DND-41 (cell line): Measurements from ENCODE around the gene HDAC3.

ENCODE experiments used
- ATAC-seq: fragments of 200-7000 bp; cut with Tn5 transposase; 3 replicates; pipeline ENCODE4 v1.9.1; 2021; ENCODE audit warnings: low read depth; ENCODE audit not compliant: insufficient read depth
- DNase-seq: peaks from one replicate; pipeline ENCODE4 v3.0.0-alpha.2; 2020
- H2AFZ ChIP-seq: 2 replicates; pipeline ENCODE4 v1.6.0; 2012; ENCODE audit warnings: low read depth, low read length
- H3K27ac ChIP-seq: 2 replicates; pipeline ENCODE4 v1.5.1; 2012; ENCODE audit warnings: low read length, inconsistent platforms
- H3K27me3 ChIP-seq: fragments of 200-600 bp; sonication (generic); 2 replicates; pipeline ENCODE4 v1.6.0; 2012; ENCODE audit warnings: low read length, mild to moderate bottlenecking, inconsistent platforms; ENCODE audit not compliant: insufficient read depth, poor library complexity
- H3K36me3 ChIP-seq: 2 replicates; pipeline ENCODE4 v1.5.1; 2012; ENCODE audit warnings: low read length, inconsistent platforms; ENCODE audit not compliant: insufficient read depth
- H3K4me1 ChIP-seq: 2 replicates; pipeline ENCODE4 v1.5.1; 2012; ENCODE audit warnings: mild to moderate bottlenecking, low read length; ENCODE audit not compliant: insufficient read depth
- H3K4me2 ChIP-seq: 2 replicates; pipeline ENCODE4 v1.6.0; 2012; ENCODE audit warnings: mild to moderate bottlenecking, moderate library complexity, low read length, inconsistent platforms; ENCODE audit not compliant: insufficient read depth
- H3K4me3 ChIP-seq, 2 experiments: fragments of 200-600 bp in 1 of 2; shearing (Covaris generic) in 1 of 2; 2 replicates each; pipeline ENCODE4 v1.5.1; 2012 to 2016; ENCODE audit warnings: inconsistent platforms in 2 of 2, low read length in 2 of 2, mild to moderate bottlenecking in 2 of 2, low read depth in 1 of 2, moderate library complexity in 1 of 2
- H3K79me2 ChIP-seq: 2 replicates; pipeline ENCODE4 v1.6.0; 2012; ENCODE audit warnings: low read length, inconsistent platforms; ENCODE audit not compliant: insufficient read depth
- H3K9ac ChIP-seq: 2 replicates; pipeline ENCODE4 v1.6.0; 2012; ENCODE audit warnings: low read depth, mild to moderate bottlenecking, inconsistent platforms, low read length, moderate library complexity
- H3K9me3 ChIP-seq: 2 replicates; pipeline ENCODE4 v1.5.1; 2012; ENCODE audit warnings: low read length, moderate library complexity, mild to moderate bottlenecking, inconsistent platforms; ENCODE audit not compliant: insufficient read depth, severe bottlenecking
- H4K20me1 ChIP-seq: 2 replicates; pipeline ENCODE4 v1.6.0; 2012; ENCODE audit warnings: low read length; ENCODE audit not compliant: insufficient read depth
- EZH2 ChIP-seq: IDR thresholded peaks from 3 replicates; pipeline ENCODE4 v1.6.1; 2012; ENCODE audit warnings: borderline replicate concordance, low read depth, mild to moderate bottlenecking, moderate library complexity, low read length, inconsistent platforms; ENCODE audit not compliant: severe bottlenecking
- TF ChIP-seq, protein P1 (sequence below): IDR thresholded peaks from 2 replicates; pipeline ENCODE4 v1.5.1; 2012; ENCODE audit warnings: borderline replicate concordance, low read length, moderate library complexity, mild to moderate bottlenecking; ENCODE audit not compliant: poor library complexity, severe bottlenecking; ENCODE audit errors: extremely low read depth

Gene HDAC3

DNA sequence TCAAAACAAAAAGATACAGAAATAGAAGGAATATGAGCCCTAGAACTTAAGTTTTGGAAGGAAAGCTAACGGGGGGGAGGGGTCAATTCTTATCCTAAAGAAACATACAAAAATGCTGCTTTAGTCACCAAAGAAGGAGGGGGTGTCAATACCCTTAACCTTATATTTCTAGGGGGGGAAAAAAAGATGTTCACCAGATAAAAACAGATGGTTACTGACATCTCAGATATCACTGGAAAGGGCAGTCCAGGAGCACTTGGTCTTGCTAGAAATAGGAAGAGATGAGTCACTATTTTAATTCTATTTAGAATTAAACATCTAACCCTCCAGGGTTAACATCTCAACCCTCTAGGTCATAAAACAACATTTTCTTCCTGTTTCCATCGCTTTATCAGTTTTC lies 19.5 kb downstream of the HDAC3 start:
- DNase-seq (no peak), ATAC-seq (no peak)
- Histone ChIP-seq H3K27ac (peak overlapping the region; percentile 68; the same call in 1 of the 2 replicates), H4K20me1 (peaks cover 14% of the 10 kb centered on the region; the same call in 1 of the 2 replicates), H3K9ac (peak overlapping the region; percentile 97), H3K79me2 (peaks cover 70% of the 10 kb centered on the region), H3K36me3 (peaks cover 39% of the 10 kb centered on the region), H3K4me2 (peak overlapping the region; percentile 77), H3K4me3 (peak overlapping the region; percentile 69 to 87; a peak in 3 of 4 replicates), H3K27me3 (no peaks in the 10 kb centered on the region), H3K9me3 (no peaks in the 10 kb centered on the region), H3K4me1 (peaks cover 62% of the 10 kb centered on the region), H2AFZ (no peak overlapping the region)
- TF ChIP-seq EZH2: no peak
- TF ChIP-seq, protein P1, sequence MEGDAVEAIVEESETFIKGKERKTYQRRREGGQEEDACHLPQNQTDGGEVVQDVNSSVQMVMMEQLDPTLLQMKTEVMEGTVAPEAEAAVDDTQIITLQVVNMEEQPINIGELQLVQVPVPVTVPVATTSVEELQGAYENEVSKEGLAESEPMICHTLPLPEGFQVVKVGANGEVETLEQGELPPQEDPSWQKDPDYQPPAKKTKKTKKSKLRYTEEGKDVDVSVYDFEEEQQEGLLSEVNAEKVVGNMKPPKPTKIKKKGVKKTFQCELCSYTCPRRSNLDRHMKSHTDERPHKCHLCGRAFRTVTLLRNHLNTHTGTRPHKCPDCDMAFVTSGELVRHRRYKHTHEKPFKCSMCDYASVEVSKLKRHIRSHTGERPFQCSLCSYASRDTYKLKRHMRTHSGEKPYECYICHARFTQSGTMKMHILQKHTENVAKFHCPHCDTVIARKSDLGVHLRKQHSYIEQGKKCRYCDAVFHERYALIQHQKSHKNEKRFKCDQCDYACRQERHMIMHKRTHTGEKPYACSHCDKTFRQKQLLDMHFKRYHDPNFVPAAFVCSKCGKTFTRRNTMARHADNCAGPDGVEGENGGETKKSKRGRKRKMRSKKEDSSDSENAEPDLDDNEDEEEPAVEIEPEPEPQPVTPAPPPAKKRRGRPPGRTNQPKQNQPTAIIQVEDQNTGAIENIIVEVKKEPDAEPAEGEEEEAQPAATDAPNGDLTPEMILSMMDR: no peak

DNA sequence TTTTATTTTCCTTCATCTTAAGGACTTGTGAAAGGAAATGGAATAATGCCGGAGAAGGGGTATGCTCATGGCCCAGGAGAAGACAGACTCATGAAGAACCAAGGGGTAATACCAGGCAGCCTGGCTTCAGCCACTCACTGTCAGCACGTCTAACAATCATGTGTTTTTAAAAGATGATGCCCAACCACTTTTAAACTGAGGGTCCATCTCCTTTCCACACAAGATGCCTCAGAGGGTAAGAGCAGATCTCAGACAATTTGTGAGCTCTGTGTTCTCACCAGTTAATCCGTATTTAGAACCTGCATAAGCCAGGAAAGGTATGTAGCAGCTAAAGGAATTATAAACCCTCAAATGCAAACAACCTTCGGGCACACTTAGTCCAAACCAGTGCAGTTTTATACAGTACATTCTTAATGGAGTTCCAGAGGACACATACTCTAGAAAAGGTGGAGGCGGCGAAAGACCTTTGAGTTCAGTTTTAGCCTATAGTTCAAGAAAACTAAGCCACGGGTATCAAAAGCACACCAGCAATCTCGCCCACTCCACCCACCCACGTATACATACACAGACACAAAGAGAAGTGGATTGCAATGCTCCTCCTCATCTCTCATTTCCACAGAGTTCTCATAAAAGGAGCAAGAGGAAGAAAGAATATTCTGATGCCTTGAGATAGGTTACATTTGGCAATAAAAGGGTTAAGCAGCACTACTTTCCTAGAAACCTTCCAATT lies 20.5 kb downstream of the HDAC3 start:
- Histone ChIP-seq H3K27ac (peak overlapping the region; percentile 57), H4K20me1 (peaks cover 14% of the 10 kb centered on the region; the same call in 1 of the 2 replicates), H3K9ac (peak overlapping the region; percentile 25; the same call in 1 of the 2 replicates), H3K4me3 (peak overlapping the region in 1 of 2 experiments; percentile 69; a peak in 2 of 4 replicates), H3K79me2 (peaks cover 79% of the 10 kb centered on the region), H3K27me3 (no peaks in the 10 kb centered on the region), H3K4me2 (peak overlapping the region; percentile 77), H3K9me3 (no peaks in the 10 kb centered on the region), H2AFZ (no peak overlapping the region), H3K36me3 (peaks cover 35% of the 10 kb centered on the region), H3K4me1 (peaks cover 70% of the 10 kb centered on the region)
- DNase-seq: no peak
- TF ChIP-seq EZH2: no peak
- TF ChIP-seq, protein P1: no peak
- no peak for ATAC-seq

DNA sequence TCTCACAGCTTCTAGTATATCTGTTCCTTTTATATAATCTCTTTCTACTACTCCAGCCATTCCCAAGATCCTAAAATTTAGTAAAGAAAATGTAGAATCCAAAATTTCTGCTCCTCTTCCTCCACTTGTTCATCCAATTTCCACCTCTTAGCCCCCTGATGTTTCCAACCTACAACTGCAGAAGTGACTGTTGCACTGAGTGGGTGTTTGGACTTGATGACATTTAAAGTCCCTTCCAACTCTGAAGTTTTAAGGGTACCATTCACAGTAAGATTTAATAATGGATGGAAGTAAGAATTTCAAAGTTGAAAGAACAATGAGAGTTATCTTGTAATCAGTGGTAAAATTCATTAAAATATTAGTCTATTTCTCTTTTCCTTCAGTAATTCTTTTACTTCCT lies 23.3 kb downstream of the HDAC3 start:
- Histone ChIP-seq H3K4me1 (peaks cover 86% of the 10 kb centered on the region), H3K79me2 (peaks cover 98% of the 10 kb centered on the region), H3K4me2 (peak overlapping the region; percentile 24; the same call in 1 of the 2 replicates), H3K27ac (peak overlapping the region; percentile 45; the same call in 1 of the 2 replicates), H4K20me1 (peaks cover 18% of the 10 kb centered on the region; the same call in 1 of the 2 replicates), H2AFZ (no peak overlapping the region), H3K27me3 (no peaks in the 10 kb centered on the region), H3K36me3 (peaks cover 36% of the 10 kb centered on the region), H3K9me3 (no peaks in the 10 kb centered on the region), H3K4me3 (no peak overlapping the region), H3K9ac (no peak overlapping the region)
- no peak for ATAC-seq
- TF ChIP-seq, protein P1: no peak
- no peak for TF ChIP-seq EZH2
- DNase-seq: no peak
